NCI-H446 (cell line): ENCODE results near the gene UBTF.
"Not testable (repeated sequence)": the region's sequence is repeated elsewhere in the genome, so short reads cannot be mapped to it uniquely, and the experiment has no call there.

Experiments
- DNase-seq, 2 experiments: peaks; one replicate each; lab custom pipeline; 2025; lab: John Stamatoyannopoulos, UW

UBTF gene

GRCh38 chr17:44247876-44248736 lies 28.6 kb upstream of the UBTF start:
- DNase-seq, result no peak

GRCh38 chr17:44247440-44247841 lies 28.0 kb upstream of the UBTF start:
- no peak for DNase-seq

- no peak for DNase-seq
Measured at GRCh38 chr17:44241106-44241624, 21.7 kb upstream of the UBTF start.

GRCh38 chr17:44237886-44238285 lies 18.4 kb upstream of the UBTF start:
- DNase-seq, result not testable (repeated sequence)

- DNase-seq, result no peak
Measured at GRCh38 chr17:44236444-44236991, 17.0 kb upstream of the UBTF start.

- no peak for DNase-seq
Measured at GRCh38 chr17:44235583-44235936, 16.1 kb upstream of the UBTF start.

GRCh38 chr17:44233582-44233981 lies 14.1 kb upstream of the UBTF start:
- DNase-seq, result no peak

- no peak for DNase-seq
Measured at GRCh38 chr17:44232061-44232460, 12.6 kb upstream of the UBTF start.

- DNase-seq, result no peak
Measured at GRCh38 chr17:44230140-44230539, 10.7 kb upstream of the UBTF start.

- DNase-seq, result no peak
Measured at GRCh38 chr17:44229090-44229489, 9.6 kb upstream of the UBTF start.

- DNase-seq, result peak; percentile 83 to 96
Measured at GRCh38 chr17:44223541-44224071, 4.1 kb upstream of the UBTF start.

GRCh38 chr17:44222112-44222869 lies 2.8 kb upstream of the UBTF start:
- peak in 1 of 2 experiments; percentile 59 for DNase-seq

- DNase-seq, result no peak
Measured at GRCh38 chr17:44221862-44222111, 2.3 kb upstream of the UBTF start.

GRCh38 chr17:44221084-44221861 lies 1.8 kb upstream of the UBTF start:
- peak; percentile 53 to 87 for DNase-seq

- DNase-seq, result peak in 1 of 2 experiments; percentile 59
Measured at GRCh38 chr17:44220213-44221083, 973 bp upstream of the UBTF start.

- DNase-seq, result peak; percentile 36 to 66
Measured at GRCh38 chr17:44219108-44219615, 313 bp downstream of the UBTF start.

GRCh38 chr17:44218344-44219107 lies 949 bp downstream of the UBTF start:
- DNase-seq, result peak; percentile 61 to 92

- DNase-seq, result no peak
Measured at GRCh38 chr17:44217738-44218343, 1.6 kb downstream of the UBTF start.

- no peak for DNase-seq
Measured at GRCh38 chr17:44216694-44217093, 2.8 kb downstream of the UBTF start.
